ENCODE results near the gene CDH13. TPM values are rescaled to one million over a fixed set of nuclear protein-coding genes. Genes with fewer than 3 reads are reported as not detected.

The CDH13 gene
- total RNA-seq, 1 donor from 2014 or later = 2.0 TPM

DNA sequence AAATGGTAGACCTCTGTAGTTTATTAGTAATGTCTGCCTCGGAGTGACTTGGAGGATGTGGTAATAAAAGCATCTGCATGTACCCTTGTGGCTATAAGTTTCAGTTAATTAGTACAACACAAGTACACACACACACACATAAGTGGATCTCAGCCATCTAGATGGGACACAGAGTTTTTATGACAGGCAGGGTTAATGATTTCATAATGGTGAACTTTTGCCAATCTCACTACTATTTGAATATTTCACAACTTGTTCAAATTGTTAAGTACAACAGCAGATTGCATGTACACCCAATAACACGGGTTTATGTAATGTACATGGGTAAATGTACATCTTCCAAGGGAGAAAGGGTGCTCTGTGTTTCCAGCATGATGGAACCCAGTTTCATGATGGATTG, 669.7 kb downstream of the CDH13 start:
- DNase-seq (ENCODE audit: low spot score) = no peak

DNA sequence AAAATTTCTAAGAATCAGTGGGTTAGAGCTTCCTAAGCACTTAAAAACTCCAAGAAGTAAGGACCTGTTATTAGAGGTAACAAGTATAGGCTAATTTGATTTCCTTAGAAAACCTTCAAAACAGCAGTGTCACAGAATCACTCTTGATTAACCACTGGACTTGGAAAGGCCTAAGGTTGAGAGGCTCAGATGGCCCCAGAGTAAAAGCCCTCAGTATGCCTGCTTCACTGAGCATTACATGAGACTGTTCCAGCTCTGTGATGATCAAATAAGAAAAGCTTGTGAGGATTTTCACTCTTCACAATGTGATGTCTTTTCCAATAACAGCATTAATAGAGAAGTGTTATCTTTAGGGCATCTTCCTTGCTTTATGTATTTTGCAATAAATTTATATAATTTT, 671.8 kb downstream of the CDH13 start:
- DNase-seq (ENCODE audit: low spot score) = no peak

DNA sequence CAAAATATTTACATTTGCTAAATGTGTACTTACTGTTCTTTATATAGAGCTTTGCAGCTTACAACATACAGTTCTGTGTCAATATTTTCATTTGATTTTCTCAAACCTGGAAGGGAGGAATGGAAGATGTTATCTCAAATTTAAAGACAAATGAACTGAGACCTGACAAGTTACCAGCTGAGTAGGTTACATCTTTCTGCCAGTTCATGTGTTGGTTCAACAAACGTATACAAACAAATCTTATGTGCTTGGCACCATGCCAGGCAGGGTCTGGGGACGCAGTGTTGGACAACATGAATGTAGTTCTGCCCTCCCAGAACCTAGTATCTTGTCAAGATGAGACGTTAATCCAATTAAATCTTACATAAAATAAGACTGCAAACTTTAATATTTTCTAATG, 673.6 kb downstream of the CDH13 start:
- DNase-seq (ENCODE audit: low spot score) = no peak

DNA sequence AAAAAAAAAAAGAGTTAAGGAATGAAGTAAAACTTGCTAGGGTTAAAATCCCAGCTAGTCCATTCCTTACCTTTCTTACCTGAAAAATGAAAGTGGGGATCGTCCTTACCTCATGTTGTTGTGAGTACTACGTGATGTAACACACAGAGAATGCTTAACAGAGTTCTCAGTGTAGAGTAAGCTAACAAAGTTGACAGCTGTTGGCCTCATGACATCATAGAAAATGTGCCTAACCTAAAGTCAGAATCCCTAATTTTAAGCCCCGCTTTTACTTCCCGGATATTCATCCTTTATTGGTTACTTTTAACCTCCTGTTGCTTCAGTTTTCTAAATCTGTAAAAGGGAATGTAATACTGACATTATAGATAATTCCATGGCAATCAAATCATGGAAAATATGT, 675.2 kb downstream of the CDH13 start:
- no peak for DNase-seq (ENCODE audit: low spot score)

DNA sequence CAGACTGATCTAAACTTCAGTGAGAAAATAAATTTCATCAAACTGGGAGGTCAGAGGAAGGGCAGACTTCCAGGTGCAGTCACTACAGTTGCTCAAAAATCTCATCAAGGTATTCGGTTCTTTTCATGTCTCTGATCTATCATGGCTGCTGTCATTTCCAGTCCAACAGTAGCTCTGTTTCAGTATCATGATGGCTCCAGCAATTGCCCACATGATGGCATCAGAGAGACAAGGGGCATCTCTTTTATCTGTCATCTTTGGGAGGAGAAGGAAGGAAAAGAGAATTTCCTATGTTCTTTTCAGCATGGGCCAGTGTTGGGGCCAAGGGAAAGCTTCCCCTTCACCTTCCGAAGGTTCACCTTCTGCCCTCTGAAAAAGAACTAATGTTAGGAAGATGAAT, 676.1 kb downstream of the CDH13 start:
- no peak for DNase-seq (ENCODE audit: low spot score)

DNA sequence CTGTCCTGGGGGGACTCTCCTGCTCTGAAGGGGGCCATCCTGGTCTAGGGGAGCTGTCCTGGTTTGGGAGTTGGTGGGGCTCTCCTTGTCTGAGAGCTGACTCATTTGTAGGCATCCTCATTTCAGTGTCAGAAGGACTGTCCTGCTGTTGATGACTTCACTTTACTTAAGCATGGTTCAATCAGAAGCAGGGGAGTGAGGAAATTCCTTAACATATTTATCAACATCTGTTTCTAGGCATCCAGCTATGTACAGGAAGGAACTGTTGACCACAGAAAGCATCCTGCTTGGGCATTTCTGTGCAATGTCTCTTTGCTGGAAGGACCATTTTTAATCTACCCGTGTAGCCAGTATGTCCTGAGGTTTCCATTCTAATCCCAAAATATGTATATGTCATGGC, 678.3 kb downstream of the CDH13 start:
- no peak for DNase-seq (ENCODE audit: low spot score)

DNA sequence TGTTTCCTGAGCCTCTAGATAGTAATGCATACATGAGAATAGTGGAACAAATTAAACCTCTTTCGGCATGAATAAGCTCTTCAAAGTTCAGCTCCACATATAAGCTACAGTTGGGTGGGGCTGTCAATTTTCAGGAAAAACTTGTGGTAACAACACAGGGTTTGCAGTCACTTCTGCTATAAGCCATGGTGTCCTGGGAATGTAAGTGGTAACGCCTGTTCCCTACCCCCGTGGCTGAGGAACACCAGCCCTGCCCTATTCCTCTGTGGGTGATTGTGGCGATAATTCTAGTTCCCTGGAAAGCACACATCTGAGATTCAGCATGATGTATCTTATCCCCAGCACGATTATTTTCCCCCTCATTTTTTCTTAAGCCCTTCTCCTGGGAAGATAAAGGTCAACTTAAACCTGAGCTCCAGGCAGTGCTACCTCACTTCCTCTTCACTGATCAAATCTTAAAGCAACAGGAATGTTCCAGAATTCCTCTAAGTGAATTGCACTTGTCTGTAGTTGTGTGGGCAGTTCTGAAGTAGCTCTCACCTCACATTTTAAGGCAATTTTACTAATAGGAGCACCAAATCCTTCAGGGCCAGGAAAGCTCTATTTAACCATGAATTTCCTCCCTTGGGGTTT, 680.3 kb downstream of the CDH13 start:
- no peak for DNase-seq (ENCODE audit: low spot score)

DNA sequence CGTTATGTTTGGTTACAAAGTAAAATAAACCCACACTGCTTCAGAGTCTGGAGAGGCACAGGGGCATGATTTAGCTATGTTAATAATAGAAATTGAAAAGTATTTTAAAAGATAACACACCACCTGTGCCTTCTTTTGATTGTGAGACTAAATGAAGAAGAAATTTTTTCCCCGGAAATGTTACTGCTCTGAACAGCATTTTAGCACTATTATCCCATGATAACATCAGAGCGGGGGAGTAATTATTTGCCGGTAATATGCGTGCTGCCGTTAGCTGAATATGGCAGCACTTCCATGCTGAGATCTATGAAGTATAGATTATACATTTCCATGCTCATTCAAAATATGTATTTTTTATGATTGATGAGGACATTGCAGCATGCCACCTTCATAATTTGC, 680.8 kb downstream of the CDH13 start:
- DNase-seq (ENCODE audit: low spot score) = no peak

DNA sequence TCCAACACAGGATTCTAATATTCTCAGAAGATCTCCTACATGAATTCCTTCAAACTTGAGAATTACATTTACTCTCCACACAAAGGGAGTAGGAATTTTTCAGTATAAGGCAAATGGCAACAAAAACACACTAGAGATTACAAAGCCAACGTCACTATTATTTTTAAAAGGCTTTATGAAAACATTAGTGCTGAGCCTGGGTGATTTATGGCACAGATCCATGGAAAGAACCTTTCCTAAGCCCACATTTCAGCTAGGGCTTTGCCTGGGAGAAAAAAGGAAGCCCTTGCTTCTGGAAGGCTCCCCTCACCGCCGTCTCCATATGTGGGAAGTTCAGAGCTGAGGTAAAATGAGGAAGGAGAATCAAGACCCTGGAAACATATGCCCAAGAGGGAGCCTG, 681.6 kb downstream of the CDH13 start:
- no peak for DNase-seq (ENCODE audit: low spot score)

DNA sequence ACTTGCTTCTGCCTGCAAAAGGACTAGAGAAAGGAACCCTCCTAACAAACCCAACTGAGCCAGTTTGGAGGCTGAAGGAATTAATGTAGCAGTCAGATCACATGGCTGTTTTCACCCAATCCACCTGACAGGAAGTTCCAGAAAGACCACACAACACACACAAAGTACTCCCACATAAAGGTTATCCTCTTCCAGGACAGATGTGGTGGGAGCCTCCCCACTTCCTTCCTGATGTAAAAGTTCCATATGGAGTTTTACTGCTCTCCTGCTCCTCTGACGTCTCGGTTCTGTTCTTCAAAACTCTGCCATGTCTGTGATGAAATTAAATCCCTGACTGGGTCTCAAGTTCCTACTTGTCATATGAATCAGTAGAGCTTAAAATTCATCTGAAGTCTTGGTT, 684.0 kb downstream of the CDH13 start:
- DNase-seq (ENCODE audit: low spot score) = no peak

DNA sequence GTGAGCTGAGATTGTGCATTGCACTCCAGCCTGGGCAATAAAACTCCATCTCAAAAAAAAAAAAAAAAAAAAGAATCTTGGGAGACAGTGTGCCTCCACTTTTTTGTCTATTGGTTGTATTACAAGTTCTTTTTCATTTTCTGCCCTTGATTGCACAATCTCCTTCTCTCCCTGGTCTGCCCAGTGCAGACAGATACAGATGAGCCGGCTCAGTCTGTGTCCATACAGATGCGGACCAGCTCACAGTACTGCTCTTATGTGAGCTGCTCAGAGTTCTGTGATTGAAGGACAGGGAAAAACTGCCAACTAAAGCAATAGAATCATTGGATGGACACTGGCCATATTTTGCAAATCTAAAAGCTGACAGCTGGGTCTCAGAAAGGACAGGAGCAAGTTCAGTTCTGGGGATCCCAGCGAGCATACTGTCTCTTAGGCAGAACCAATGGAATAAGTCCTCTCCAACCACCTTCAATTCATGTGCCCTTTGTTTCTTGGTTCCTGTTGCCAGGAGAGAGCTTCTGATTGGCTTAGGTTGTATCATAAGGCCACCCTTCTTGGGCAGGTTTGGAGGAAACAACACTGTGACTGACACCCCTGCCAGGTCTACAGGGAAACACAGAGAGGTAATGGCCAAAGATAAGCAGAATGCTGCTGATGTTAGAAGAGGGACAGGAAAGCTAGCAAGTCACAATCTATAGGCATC, 685.4 kb downstream of the CDH13 start:
- DNase-seq (ENCODE audit: low spot score) = no peak

DNA sequence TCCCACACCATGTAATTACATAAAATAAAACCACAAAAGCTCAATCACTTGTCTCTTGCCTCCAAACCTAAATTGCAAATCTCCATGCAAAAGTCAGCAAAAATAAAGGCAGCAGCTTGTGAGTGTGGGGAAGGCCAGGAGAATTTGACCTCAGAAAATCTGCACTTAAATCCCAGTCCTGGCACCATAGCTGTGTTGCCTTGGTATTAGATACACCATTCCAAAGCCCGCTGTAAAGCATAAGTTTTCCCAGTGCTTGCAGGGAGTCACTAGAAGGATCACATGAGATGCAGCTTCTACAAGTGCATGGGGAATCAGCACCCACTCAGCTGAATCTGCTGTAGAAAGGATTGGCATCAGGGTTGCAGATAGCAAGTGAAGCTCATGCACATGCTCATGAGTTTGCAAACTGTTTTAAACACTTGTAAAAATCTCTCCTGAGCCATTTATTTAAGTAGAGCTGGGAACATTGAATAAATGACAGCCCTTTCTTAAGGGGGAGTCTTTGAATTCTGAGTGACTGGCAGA, 686.0 kb downstream of the CDH13 start:
- no peak for DNase-seq (ENCODE audit: low spot score)

DNA sequence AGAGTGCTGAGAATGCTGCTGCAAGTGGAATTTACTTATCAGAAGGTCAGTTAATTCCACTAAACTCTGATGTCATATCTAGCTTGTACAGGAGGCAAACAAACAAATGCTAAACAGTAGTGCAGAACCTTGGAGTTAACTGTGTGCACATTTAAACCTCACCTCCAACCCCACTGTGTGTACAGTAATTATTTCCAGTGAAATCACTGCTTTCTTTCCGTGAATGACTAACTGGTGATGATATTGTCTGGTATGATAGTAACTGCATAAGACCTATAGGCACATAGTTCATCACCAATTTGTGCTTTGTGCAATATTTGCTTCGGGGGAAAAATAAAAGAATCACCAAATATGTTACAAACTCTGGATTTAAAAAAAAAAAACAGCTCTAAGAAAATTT, 688.5 kb downstream of the CDH13 start:
- DNase-seq (ENCODE audit: low spot score) = no peak

DNA sequence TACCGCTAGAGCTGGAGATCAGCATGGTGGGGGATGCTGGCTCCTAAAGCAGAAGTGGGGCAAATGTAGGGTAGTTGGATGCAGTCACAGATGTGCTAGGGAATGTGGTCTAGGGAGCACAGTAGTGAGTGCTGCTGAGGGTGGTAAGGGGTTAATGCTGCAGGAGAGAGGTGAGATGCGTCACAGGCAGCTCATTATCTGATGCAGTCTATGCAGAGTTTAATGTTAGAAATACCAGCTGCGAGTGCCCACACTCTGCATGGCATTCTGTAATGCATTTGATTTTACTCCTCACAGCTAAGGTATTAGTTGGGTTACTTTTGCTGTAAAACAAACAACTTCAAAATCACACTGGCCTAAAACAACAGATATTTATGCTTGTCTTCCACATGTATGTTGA, 689.7 kb downstream of the CDH13 start:
- no peak for DNase-seq (ENCODE audit: low spot score)

DNA sequence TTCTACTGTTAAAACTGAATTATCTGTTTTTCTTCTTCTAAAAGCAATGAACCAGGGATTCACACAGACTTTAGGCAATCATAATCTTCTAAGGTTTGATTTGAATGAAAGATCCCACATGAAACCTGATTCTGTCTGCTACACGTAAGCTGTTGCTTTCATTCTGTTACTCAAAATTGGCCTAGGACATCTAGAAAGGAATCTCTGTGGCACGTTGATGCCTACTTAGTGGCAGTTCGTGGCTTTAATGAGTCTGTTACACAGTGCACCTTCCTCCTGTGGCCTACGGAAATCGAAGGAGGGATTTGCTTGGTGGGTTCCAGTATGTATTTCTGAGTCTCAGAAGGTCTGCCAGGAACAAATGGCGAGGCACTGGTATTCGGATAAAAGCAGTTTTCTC, 691.6 kb downstream of the CDH13 start:
- no peak for DNase-seq (ENCODE audit: low spot score)

DNA sequence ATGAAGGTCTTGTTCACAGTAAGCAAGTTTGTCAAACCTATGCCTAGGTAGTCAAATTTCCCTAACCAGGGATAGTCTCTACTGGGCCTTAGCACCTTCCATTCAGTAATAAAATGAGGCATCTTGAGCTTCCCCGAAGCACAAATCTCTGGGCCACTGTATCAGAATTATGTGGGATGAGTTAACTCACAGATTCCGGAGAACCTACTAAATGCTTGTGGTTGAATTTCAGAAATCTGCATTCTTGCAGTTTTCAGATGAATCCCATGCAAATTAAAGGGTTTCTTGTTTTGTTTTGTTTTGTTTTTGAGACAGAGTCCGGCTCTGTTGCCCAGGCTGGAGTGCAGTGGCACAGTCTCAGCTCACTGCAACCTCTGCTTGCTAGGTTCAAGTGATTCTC, 702.2 kb downstream of the CDH13 start:
- no peak for DNase-seq (ENCODE audit: low spot score)

DNA sequence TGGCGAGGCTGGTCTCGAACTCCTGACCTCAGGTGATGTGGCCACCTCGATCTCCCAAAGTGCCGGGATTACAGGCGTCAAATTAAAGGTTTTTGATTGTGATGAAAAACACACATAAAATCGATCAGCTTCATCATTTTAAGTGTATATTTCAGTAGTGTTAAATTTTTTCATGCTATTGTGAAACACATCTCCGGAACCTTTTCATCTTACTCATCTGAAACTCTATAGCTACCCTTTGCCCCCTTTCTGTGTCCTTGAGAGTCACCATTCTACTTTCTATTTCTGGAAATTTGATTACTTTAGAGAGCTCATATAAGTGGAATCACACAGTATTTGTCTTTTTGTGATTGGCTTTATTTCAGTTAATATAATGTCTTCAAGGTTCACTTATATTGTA, 702.7 kb downstream of the CDH13 start:
- no peak for DNase-seq (ENCODE audit: low spot score)

DNA sequence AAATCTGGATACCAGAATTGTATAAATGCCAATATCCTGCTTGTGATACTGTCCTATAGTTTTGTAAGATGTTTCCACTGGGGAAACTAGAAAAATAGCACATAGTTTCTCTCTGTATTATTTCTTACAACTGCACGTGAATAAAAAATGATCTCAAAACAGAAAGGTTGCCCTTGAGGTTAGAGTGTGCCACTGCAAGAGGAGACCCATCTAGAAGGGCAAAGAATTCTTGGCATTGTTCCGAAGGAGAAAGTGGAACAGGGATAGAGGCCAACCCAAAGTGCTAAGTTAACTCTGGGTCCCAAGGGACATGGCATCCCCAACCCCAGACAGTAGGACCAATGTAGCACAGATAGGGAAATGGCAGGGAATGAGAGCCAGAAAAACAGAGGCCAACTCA, 703.5 kb downstream of the CDH13 start:
- DNase-seq (ENCODE audit: low spot score) = no peak

DNA sequence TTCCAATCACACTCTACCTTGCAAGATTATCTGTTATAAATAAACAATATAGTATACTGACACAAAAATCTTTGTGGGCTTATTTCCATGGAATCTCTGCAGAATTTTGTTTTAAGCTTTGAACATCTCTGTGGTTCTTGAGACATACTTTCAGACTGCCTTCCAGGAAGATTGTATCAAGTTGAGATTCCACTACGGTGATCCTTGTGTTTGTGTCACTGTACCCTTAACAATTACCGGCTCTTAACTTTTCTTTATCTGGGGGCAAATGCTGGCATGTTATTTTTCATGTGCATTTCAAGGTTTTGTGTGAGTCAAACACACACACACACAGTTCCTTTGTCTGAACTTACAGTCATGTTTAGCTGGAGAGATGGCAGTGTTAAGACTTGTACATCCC, 708.3 kb downstream of the CDH13 start:
- no peak for DNase-seq (ENCODE audit: low spot score)

DNA sequence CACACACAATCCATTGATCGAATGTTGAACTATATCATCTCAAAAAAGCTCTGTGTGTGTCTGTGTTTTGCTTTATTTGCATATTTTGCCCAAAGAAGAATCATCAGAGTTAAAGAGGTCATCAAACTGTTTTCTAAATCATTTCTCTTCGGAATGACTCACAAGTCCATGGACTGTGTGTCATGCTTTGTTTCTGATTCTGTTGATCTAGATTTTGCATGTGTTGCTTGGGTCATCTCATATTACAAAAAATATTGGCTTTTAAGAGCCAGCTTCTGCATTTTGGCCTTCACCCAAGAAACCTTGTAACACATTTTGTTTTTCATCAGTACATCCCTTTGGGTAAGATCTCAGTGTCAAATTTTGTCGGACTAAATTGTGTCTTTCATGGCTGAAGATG, 709.8 kb downstream of the CDH13 start:
- no peak for DNase-seq (ENCODE audit: low spot score)

DNA sequence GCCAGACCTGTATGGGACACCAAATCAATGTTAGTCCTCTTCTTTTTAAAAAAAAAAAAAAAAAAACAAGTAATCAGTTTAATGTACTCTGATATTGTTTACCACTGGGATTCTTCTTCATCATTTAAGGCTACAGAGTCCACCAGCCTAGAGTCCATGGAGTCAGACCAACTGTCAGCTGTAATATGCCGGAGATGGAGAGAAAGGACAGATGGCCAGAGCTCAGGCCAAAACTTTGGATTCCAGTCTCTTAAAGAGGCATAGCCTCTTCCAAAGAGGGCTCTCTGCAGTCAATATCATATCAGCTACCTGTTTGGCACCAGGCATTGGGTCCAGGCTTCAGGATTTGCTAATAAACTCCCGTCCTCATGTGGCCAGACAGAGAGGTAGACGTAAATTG, 711.4 kb downstream of the CDH13 start:
- no peak for DNase-seq (ENCODE audit: low spot score)

DNA sequence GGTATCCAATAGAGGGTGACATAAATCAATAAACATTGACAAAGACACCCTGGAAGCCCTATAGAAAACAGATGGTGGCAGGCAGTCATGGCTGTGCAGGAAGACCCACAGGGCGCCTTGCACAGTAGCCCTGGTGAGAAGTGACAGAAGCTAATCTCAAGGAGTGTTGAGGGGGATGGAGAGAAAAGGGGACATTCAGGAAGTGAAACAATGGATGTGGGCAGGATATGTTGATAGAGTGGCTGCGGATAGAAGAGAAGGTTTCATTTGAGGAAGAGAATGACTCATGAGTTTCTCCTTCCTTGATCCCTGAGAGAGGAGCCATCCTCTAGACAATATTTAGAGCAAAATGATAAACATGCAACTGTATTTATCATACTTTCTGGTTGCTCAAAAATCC, 712.2 kb downstream of the CDH13 start:
- no peak for DNase-seq (ENCODE audit: low spot score)

DNA sequence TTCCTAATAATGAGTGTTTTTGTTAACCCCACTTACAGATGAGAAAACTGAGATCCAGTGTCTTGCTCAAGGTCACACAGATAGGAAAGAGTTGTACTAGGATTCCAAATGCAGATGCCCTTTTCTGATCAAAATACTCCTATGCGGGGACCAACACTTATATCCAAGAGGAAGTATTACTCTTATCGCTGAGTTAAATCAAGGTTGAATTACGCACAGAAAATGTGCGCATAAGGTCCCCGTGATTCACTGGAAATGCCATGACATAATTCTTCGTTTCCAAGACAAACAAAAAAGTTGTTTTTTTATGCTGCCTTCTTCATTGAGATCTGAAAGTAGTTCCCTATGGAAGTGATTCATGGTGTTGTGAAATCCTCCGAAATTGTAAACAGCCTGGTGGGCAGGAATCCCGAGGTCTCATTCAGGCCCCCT, 717.2 kb downstream of the CDH13 start:
- no peak for DNase-seq (ENCODE audit: low spot score)

Data from mucosa of gallbladder (tissue), 1 donor.